Stomach (tissue), 4 donors: ENCODE data around the gene PPP5C.

ENCODE experiments used
- POLR2A ChIP-seq, 4 donors: fragments of 450-650 bp; IDR thresholded peaks; one replicate each; pipeline ENCODE4 v1.6.1; 2016; ENCODE audit warnings: antibody characterized with exemption in 4 of 4, control low read depth in 2 of 4, mild to moderate bottlenecking in 1 of 4, moderate library complexity in 1 of 4
- POLR2AphosphoS5 ChIP-seq, 3 donors: sonication (generic); formaldehyde crosslinking; IDR thresholded peaks; one replicate each; pipeline ENCODE4 v1.6.1; 2016; ENCODE audit warnings: antibody characterized with exemption in 3 of 3
- TF ChIP-seq, protein P1 (sequence below), 7 experiments: fragments of 450-650 bp in 4 of 7; fragments of 200-600 bp in 3 of 7; sonication (generic) in 3 of 7; IDR thresholded peaks; one replicate each; pipeline ENCODE4 v1.5.1; 2016 to 2019; ENCODE audit warnings: antibody characterized with exemption in 7 of 7, control low read depth in 2 of 7, mild to moderate bottlenecking in 1 of 7

DNA sequence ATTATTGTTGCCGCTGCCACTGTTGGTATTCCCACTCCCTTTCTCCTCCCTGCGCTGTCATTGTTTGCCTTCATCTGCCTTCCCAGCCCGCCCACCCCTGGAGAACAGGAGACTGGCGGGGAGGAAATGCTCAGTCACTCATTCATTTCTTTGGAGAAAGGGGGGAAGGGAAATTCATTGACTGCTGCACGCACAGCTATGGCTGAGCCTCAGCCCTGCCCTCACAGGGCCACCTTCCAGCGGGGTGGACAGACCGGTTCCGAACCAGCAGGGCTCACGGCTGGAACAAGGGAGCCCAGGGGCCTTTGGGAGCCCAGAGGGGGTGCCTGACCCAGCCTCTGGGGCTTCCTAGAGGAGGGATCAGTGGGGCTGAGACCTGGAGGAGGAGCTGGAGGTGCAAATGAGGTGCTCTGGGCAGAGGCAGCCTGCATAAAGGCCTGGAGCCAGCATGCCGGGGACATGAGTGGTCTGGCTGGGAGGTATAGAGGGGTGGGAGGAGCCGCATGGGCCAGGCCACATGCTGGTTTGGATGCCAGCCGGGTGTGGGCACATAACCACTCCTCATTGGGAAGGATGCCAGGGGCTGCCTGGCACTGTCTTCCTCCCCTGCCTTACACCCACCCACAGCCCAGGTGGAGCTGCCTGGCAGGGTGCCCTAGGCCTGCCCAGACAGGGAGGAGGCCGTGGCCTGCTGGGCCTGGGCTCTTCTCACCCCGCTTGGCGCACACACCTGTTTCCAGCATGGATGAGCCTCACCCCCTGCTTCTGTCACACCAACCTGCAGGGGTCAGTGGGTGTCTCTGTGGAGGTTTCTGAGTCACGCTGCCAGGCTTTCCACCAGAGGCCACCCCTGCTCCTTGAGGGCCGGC lies 26.8 kb downstream of the PPP5C start:
- TF ChIP-seq, protein P1, sequence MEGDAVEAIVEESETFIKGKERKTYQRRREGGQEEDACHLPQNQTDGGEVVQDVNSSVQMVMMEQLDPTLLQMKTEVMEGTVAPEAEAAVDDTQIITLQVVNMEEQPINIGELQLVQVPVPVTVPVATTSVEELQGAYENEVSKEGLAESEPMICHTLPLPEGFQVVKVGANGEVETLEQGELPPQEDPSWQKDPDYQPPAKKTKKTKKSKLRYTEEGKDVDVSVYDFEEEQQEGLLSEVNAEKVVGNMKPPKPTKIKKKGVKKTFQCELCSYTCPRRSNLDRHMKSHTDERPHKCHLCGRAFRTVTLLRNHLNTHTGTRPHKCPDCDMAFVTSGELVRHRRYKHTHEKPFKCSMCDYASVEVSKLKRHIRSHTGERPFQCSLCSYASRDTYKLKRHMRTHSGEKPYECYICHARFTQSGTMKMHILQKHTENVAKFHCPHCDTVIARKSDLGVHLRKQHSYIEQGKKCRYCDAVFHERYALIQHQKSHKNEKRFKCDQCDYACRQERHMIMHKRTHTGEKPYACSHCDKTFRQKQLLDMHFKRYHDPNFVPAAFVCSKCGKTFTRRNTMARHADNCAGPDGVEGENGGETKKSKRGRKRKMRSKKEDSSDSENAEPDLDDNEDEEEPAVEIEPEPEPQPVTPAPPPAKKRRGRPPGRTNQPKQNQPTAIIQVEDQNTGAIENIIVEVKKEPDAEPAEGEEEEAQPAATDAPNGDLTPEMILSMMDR (IDR thresholded peaks at IDR 0.05) = no peak
- TF ChIP-seq POLR2AphosphoS5 (IDR thresholded peaks at IDR 0.05) (peak in 2 of 3 donors; percentile 21 to 81), POLR2A (IDR thresholded peaks at IDR 0.05) (no peak)
